ENCODE data around the gene RNU5D-1. TPM values are rescaled to one million over a fixed set of nuclear protein-coding genes. Genes with fewer than 3 reads are reported as not detected.
A peak's percentile ranks its signal among the peaks of the same experiment; 100 is the strongest.

Gene RNU5D-1
- total and polyA plus RNA-seq, 2 of the 13 experiments (the other 11 are each of a cell fraction or from before 2014, with no cell fraction given) = 165 TPM; not detected in 1

- no peak; the same call in 1 of the 2 replicates for TF ChIP-seq ZNF276 (CRISPR knock-in tag; IDR thresholded peaks at IDR 0.05; ENCODE audit: low read depth)
- TF ChIP-seq ZNF367 (CRISPR knock-in tag; IDR thresholded peaks at IDR 0.05; ENCODE audit: borderline replicate concordance) = no peak
- no peak; the same call in 1 of the 2 replicates for TF ChIP-seq SUZ12 (IDR thresholded peaks at IDR 0.05; ENCODE audit: low read depth, low read length)
- peak; percentile 75 for TF ChIP-seq IRF2 (CRISPR knock-in tag; IDR thresholded peaks at IDR 0.05)
- no peak for TF ChIP-seq ZNF468 (CRISPR knock-in tag; IDR thresholded peaks at IDR 0.05)
- TF ChIP-seq SRSF4 (IDR thresholded peaks at IDR 0.05; ENCODE audit: low read depth, low read length, poor library complexity, severe bottlenecking) = no peak
- TF ChIP-seq GMEB2 (CRISPR knock-in tag; IDR thresholded peaks at IDR 0.05; ENCODE audit: low read depth) = no peak
- peak; percentile 27; the same call in 1 of the 2 replicates for TF ChIP-seq FOSL1 (CRISPR knock-in tag; IDR thresholded peaks at IDR 0.05; ENCODE audit: borderline replicate concordance)
- TF ChIP-seq ZNF326 (CRISPR knock-in tag; IDR thresholded peaks at IDR 0.05; ENCODE audit: borderline replicate concordance) = no peak
- peak; percentile 56 for TF ChIP-seq ETV5 (CRISPR knock-in tag; IDR thresholded peaks at IDR 0.05; ENCODE audit: borderline replicate concordance)
- TF ChIP-seq KDM4B (CRISPR knock-in tag; IDR thresholded peaks at IDR 0.05) = peak; percentile 94
- no peak; the same call in 1 of the 2 replicates for TF ChIP-seq ZNF230 (CRISPR knock-in tag; IDR thresholded peaks at IDR 0.05)
- TF ChIP-seq SOX13 (IDR thresholded peaks at IDR 0.05) = peak; percentile 97
- TF ChIP-seq SOX13 (CRISPR knock-in tag; conservative IDR thresholded peaks at IDR 0.05 in 1 of 2, IDR thresholded peaks at IDR 0.05 in 1 of 2) = peak; percentile 74 to 96; a peak in 3 of 4 replicates
- no peak for TF ChIP-seq ZNF354B (CRISPR knock-in tag; IDR thresholded peaks at IDR 0.05)
- TF ChIP-seq SNAPC2 (CRISPR knock-in tag; IDR thresholded peaks at IDR 0.05) = peak; percentile 100
- peak; percentile 23; the same call in 1 of the 2 replicates for TF ChIP-seq HOXD1 (CRISPR knock-in tag; IDR thresholded peaks at IDR 0.05)
- no peak for TF ChIP-seq FIP1L1 (IDR thresholded peaks at IDR 0.05; ENCODE audit: borderline replicate concordance, insufficient read depth, low read depth, low read length)
- TF ChIP-seq ZNF343 (CRISPR knock-in tag; IDR thresholded peaks at IDR 0.05) = no peak
- TF ChIP-seq U2AF2 (IDR thresholded peaks at IDR 0.05; ENCODE audit: low read depth, low read length) = no peak
- no peak for TF ChIP-seq RAD51 (IDR thresholded peaks at IDR 0.05; ENCODE audit: borderline replicate concordance)
- TF ChIP-seq NONO (IDR thresholded peaks at IDR 0.05) = peak; percentile 74; the same call in 1 of the 2 replicates
- peak; percentile 68 for TF ChIP-seq NONO (CRISPR knock-in tag; conservative IDR thresholded peaks at IDR 0.05)
- TF ChIP-seq SMAD9 (CRISPR knock-in tag; IDR thresholded peaks at IDR 0.05) = no peak
- TF ChIP-seq ZNF597 (CRISPR knock-in tag; IDR thresholded peaks at IDR 0.05) = 0 out of 2 replicates have a peak, but pooled peaks have one; percentile 76
- TF ChIP-seq ZNF567 (CRISPR knock-in tag; IDR thresholded peaks at IDR 0.05; ENCODE audit: borderline replicate concordance) = no peak
- TF ChIP-seq ZFAT (CRISPR knock-in tag; conservative IDR thresholded peaks at IDR 0.05) = 0 out of 2 replicates have a peak, but pooled peaks have one; percentile 13
Measured at GRCh38 chr1:44721485-44722361, 9.2 kb downstream of the RNU5D-1 start (continued).

Data from HepG2 (cell line).